NCI-H446 treated with DMSO at 0.1 percent for 48 hours (cell line): ENCODE measurements around the gene PRDM13.
"Not testable (repeated sequence)": the region's sequence is repeated elsewhere in the genome, so short reads cannot be mapped to it uniquely, and the experiment has no call there.

ENCODE experiments used
- DNase-seq: peaks from one replicate; lab custom pipeline; 2025; lab: John Stamatoyannopoulos, UW

The PRDM13 gene

GRCh38 chr6:99603421-99604165 is 3.0 kb upstream of the PRDM13 start:
- DNase-seq = no peak

- DNase-seq = no peak
Measured at GRCh38 chr6:99604166-99605073, 2.2 kb upstream of the PRDM13 start.

DNA sequence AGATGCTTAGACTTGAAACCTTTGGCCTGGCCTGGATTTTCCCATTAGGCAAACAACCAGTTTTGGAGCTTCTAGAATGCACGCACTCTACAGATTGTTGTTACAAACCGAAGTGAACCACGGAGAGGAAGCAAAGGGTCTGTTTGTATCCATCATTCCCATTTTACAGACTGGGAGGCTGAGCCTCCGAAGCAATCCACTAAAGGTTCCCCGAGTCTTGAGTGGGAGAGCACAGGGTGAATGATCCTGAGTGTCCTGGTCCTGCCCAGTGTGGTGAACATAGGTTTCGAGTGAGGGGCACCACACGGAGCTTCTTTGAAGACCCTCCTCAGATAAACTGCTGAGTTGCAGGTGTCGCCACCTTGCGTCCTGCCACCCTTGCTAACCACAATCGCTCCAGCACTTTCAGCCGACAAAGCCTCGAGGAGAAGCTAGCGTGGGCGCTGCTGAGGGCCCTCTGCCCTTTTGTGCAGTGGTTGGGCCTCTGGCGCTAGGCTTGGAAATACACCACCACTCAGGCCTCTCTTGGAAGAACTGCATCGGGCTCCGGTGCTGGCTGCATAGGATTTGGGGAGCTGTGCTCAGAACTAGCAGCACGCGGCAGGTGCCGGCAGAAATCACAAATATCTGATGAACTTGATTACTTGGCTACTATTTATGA is 1.4 kb upstream of the PRDM13 start:
- no peak for DNase-seq

GRCh38 chr6:99605911-99606655 is 550 bp upstream of the PRDM13 start:
- no peak for DNase-seq

- no peak for DNase-seq
Measured at GRCh38 chr6:99607416-99608036, 893 bp downstream of the PRDM13 start.

GRCh38 chr6:99608059-99608885 is 1.6 kb downstream of the PRDM13 start:
- no peak for DNase-seq

GRCh38 chr6:99608886-99609482 is 2.4 kb downstream of the PRDM13 start:
- DNase-seq = no peak

GRCh38 chr6:99609905-99610489 is 3.4 kb downstream of the PRDM13 start:
- no peak for DNase-seq

GRCh38 chr6:99611148-99611547 is 4.5 kb downstream of the PRDM13 start:
- no peak for DNase-seq

- peak; percentile 14 for DNase-seq
Measured at GRCh38 chr6:99612551-99613408, 6.1 kb downstream of the PRDM13 start.

DNA sequence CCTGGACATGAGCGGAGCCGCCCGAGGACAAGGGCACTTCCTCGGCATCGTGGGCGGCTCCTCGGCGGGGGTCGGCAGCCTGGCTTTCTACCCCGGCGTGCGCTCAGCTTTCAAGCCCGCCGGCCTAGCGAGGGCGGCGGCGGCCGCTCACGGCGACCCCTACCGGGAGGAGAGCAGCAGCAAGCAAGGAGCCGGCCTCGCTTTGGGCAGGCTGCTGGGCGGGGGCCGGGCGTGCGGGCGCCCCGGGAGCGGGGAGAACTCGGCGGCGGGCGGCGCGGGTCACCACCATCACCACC is 6.7 kb downstream of the PRDM13 start:
- DNase-seq = peak; percentile 52

DNA sequence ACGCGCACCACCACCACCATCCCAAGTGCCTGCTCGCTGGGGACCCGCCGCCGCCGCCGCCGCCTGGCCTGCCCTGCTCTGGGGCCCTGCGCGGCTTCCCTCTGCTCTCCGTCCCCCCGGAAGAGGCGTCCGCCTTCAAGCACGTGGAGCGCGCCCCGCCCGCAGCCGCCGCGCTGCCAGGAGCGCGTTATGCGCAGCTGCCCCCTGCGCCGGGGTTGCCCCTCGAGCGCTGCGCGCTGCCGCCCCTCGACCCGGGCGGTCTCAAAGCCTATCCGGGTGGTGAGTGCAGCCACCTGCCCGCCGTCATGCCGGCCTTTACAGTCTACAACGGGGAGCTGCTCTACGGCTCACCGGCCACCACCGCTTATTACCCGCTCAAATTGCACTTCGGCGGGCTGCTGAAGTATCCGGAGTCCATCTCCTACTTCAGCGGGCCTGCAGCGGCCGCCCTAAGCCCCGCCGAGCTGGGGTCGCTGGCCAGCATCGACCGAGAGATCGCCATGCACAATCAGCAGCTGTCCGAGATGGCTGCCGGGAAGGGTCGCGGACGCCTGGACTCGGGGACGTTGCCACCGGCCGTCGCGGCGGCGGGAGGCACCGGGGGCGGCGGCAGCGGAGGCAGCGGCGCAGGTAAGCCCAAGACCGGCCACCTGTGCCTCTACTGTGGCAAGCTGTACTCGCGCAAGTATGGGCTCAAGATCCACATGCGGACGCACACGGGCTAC is 7.2 kb downstream of the PRDM13 start:
- peak; percentile 52 for DNase-seq

- DNase-seq = peak; percentile 32
Measured at GRCh38 chr6:99614430-99615186, 8.0 kb downstream of the PRDM13 start.

DNA sequence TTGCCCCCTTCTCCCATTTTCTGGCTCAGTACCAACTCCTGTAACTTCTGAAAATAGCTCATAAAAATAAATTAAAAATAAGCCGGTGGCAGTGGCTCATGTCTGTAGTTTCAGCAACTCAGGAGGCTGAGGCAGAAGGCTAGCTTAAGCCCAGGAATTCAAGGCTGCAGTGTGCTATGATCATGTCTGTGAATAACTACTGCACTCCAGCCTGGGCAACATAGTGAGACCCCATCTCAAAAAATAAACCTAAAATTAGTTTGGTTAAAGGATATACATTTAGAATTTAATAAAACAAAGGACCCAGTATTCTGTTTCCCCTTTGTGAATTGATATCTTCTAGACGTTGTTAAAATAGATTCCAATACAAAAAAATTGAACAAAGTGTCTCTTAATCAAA is 10.5 kb downstream of the PRDM13 start:
- DNase-seq = no peak

- no peak for DNase-seq
Measured at GRCh38 chr6:99618649-99619408, 12.2 kb downstream of the PRDM13 start.

GRCh38 chr6:99619409-99619762 is 12.8 kb downstream of the PRDM13 start:
- no peak for DNase-seq

- not testable (repeated sequence) for DNase-seq
Measured at GRCh38 chr6:99622044-99622443, 15.4 kb downstream of the PRDM13 start.
